Type B pancreatic cell (in vitro differentiated cells): ENCODE results near the gene PRSS27. TPM values are rescaled to one million over a fixed set of nuclear protein-coding genes. Genes with fewer than 3 reads are reported as not detected.
"Not testable (repeated sequence)": the region's sequence is repeated elsewhere in the genome, so short reads cannot be mapped to it uniquely, and the experiment has no call there.

Source experiments
- DNase-seq: peaks from one replicate; pipeline ENCODE4 v3.0.0; 2021; ENCODE audit warnings: mixed read lengths; ENCODE audit not compliant: unreplicated experiment; ENCODE audit errors: extremely low spot score
- H3K27ac Mint-ChIP-seq: 2 replicates; pipeline ENCODE4 v1.8.0; 2021; ENCODE audit warnings: mild to moderate bottlenecking, mixed read lengths
- H3K27me3 Mint-ChIP-seq: 2 replicates; pipeline ENCODE4 v1.8.0; 2021; ENCODE audit warnings: mixed read lengths
- H3K36me3 Mint-ChIP-seq: 2 replicates; pipeline ENCODE4 v1.8.0; 2021; ENCODE audit warnings: mixed read lengths
- H3K4me1 Mint-ChIP-seq: one replicate; pipeline ENCODE4 v1.8.0; 2021; ENCODE audit warnings: mixed read lengths; ENCODE audit not compliant: unreplicated experiment
- H3K4me3 Mint-ChIP-seq: 2 replicates; pipeline ENCODE4 v1.8.0; 2021; ENCODE audit warnings: mild to moderate bottlenecking, mixed read lengths
- H3K9me3 Mint-ChIP-seq: 2 replicates; pipeline ENCODE4 v1.8.0; 2021; ENCODE audit warnings: mixed read lengths
- total RNA-seq: library from RNA; stranded (reverse); gene quantifications from 2 replicates; pipeline ENCODE4 v1.2.1, GENCODE V29; 2021; ENCODE audit warnings: low replicate concordance
- TF ChIP-seq, protein P1 (sequence below): fragments of 200-600 bp; sonication (generic); conservative IDR thresholded peaks from 2 replicates; pipeline ENCODE4 v1.5.0; 2021; ENCODE audit warnings: antibody characterized with exemption, mild to moderate bottlenecking

The PRSS27 gene
- total RNA-seq, 1 donor from 2014 or later = 19.0 TPM

- no peak for DNase-seq
- H3K27me3 Mint-ChIP-seq = no peaks in the 10 kb centered on the region
- H3K9me3 Mint-ChIP-seq = no peaks in the 10 kb centered on the region
- H3K4me1 Mint-ChIP-seq = no peaks in the 10 kb centered on the region
- no peak overlapping the region for H3K4me3 Mint-ChIP-seq
- TF ChIP-seq, protein P1, sequence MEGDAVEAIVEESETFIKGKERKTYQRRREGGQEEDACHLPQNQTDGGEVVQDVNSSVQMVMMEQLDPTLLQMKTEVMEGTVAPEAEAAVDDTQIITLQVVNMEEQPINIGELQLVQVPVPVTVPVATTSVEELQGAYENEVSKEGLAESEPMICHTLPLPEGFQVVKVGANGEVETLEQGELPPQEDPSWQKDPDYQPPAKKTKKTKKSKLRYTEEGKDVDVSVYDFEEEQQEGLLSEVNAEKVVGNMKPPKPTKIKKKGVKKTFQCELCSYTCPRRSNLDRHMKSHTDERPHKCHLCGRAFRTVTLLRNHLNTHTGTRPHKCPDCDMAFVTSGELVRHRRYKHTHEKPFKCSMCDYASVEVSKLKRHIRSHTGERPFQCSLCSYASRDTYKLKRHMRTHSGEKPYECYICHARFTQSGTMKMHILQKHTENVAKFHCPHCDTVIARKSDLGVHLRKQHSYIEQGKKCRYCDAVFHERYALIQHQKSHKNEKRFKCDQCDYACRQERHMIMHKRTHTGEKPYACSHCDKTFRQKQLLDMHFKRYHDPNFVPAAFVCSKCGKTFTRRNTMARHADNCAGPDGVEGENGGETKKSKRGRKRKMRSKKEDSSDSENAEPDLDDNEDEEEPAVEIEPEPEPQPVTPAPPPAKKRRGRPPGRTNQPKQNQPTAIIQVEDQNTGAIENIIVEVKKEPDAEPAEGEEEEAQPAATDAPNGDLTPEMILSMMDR = no peak
- H3K27ac Mint-ChIP-seq = no peak overlapping the region
- no peaks in the 10 kb centered on the region for H3K36me3 Mint-ChIP-seq
Measured at GRCh38 chr16:2734844-2735515, 15.0 kb upstream of the PRSS27 start.

DNA sequence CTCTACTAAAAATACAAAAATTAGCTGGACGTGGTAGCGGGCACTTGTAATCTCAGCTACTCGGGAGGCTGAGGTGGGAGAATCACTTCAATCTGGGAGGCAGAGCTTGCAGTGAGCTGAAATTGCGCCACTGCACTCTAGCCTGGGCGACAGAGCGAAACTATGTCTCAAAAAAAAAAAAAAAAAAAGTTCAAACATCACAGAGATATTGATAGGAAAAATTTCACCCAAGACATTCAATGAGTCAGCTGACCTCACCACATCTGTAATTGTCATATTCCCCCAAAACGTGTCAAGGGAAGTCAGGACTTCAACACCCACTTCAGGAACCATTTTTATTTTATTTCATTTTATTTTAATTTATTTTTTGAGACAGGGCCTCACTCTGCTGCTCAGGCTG is 8.0 kb upstream of the PRSS27 start:
- Mint-ChIP-seq H3K9me3 (no peaks in the 10 kb centered on the region), H3K27ac (no peak overlapping the region), H3K4me1 (no peaks in the 10 kb centered on the region), H3K36me3 (no peaks in the 10 kb centered on the region), H3K4me3 (no peak overlapping the region), H3K27me3 (peaks cover 4% of the 10 kb centered on the region)
- TF ChIP-seq, protein P1 = no peak
- no peak for DNase-seq

- H3K9me3 Mint-ChIP-seq = no peaks in the 10 kb centered on the region
Measured at GRCh38 chr16:2726923-2727322, 6.9 kb upstream of the PRSS27 start.

DNA sequence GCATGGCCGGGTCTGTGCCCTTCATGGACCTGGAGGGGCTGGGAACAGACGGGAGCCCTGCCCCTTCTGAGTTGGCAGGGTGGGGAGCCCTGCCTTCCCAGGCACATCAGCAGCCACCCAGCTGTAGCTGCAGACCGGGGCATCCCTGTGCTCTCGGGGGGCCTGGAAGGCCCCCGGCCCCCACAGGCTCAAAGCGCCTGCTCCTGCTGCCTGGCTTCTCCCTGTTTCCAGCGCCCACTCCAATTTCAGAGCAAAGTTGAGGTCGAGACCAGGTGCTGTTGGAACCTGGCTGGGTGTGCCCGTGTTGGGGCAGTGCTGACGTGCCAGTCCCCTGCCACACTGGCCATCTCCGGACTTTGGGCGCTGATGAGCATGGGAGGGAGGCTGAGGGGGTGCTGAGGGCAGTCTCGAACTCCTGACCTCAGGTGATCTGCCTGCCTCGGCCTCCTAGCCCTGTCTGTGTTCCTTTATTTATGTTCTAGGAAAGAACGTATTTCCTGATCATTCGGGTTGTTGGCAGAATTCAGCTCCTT is 4.9 kb upstream of the PRSS27 start:
- Mint-ChIP-seq H3K4me1 (no peaks in the 10 kb centered on the region), H3K9me3 (no peaks in the 10 kb centered on the region), H3K36me3 (no peaks in the 10 kb centered on the region), H3K27ac (no peak overlapping the region), H3K27me3 (peaks cover 4% of the 10 kb centered on the region), H3K4me3 (no peak overlapping the region)
- DNase-seq = no peak
- TF ChIP-seq, protein P1 = no peak

More at GRCh38 chr16:2726923-2727322, 6.9 kb upstream of the PRSS27 start:
- peaks cover 4% of the 10 kb centered on the region for H3K27me3 Mint-ChIP-seq
- TF ChIP-seq, protein P1 = no peak
- no peaks in the 10 kb centered on the region for H3K36me3 Mint-ChIP-seq
- no peaks in the 10 kb centered on the region for H3K4me1 Mint-ChIP-seq
- no peak overlapping the region for H3K4me3 Mint-ChIP-seq
- no peak for DNase-seq
- no peak overlapping the region for H3K27ac Mint-ChIP-seq

DNA sequence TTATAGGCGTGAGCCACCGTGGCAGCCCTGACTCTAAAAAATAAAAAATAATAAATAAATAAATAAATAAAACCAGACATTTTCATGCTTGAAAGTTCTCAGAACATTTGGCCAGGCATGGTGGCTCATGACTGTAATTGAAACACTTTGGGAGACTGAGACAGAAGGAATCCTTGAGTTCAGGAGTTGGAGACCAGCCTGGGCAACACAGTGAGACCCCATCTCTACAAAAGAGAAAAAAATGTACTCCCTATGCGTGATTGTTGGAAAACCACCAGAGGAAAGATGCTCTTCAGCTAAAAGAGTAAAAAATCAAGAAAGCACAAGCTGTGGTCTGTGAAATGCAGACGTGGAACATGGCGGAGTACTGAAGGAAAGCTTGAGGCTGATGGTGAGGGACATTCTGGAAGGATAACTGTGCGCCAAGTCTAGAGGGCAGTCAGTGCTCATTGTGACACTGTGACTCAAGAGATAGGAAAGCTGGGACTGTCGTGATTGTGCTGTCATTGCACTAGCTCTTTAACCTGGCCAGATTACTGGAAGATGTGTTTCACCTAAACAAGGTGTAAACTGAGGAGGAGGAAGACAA is 4.2 kb upstream of the PRSS27 start:
- Mint-ChIP-seq H3K4me1 (no peaks in the 10 kb centered on the region), H3K9me3 (no peaks in the 10 kb centered on the region), H3K36me3 (no peaks in the 10 kb centered on the region), H3K27ac (no peak overlapping the region), H3K4me3 (no peak overlapping the region), H3K27me3 (peaks cover 4% of the 10 kb centered on the region)
- no peak for DNase-seq
- TF ChIP-seq, protein P1 = no peak

DNA sequence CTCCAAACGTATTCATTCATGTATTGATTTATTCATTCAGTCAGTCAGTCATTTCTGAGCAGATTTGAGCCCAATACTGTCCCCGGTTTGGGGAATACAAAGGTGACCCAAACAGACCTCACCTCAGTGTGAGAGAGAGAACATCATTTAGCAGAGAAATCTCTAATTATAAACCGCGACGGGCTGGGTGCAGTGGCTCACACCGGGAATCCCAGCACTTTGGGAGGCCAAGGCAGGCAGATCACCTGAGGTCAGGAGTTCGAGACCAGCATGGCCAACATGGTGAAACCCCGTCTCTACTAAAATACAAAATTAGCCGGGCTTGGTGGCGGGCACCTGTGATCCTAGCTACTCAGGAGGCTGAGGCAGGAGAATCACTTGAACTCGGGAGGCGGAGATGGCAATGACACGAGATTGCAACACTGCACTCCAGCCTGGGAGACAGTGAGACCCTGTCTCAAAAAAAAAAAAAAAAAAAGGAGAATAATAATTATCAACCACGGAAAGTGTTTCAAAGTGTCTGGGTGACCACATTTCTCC is 1.7 kb upstream of the PRSS27 start:
- not testable (repeated sequence) for H3K36me3 Mint-ChIP-seq, DNase-seq, H3K9me3 Mint-ChIP-seq, H3K27me3 Mint-ChIP-seq, H3K4me1 Mint-ChIP-seq
- H3K4me3 Mint-ChIP-seq = peak overlapping the region; percentile 74
- H3K27ac Mint-ChIP-seq = peak overlapping the region; percentile 59
